T-helper 22 cell (primary cell): ENCODE results near the gene UNC5B.

Experiments used
- DNase-seq: peaks from one replicate; pipeline ENCODE4 v3.0.0-alpha.2; 2020; ENCODE audit warnings: low read depth

The UNC5B gene

GRCh38 chr10:71344154-71344925 is 132.0 kb downstream of the UNC5B start:
- DNase-seq, result no peak

DNA sequence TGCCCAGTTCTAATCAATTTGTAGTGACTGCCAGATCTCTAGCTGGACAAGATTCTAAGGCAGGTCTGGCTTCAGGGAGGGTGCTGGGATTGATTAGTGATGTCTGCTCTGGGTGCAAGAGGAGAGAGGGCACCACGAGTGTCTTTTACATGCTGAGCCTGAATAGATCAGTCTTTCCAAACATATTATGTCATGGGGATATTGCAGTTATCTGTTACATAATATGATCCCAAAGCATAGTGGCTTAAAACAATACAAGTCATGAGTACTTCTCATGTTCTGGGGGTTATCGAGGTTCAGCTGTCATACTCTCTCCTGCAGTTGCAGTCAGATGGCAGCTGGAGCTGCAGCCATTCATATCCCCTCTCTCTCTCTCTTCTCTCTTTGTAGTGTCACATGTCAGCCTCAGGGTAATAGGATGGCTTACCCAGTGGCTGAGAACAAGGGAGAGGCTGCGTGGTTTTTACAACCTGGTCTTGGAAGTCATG is 132.7 kb downstream of the UNC5B start:
- no peak for DNase-seq

- no peak for DNase-seq
These were observed 133.3 kb downstream of the UNC5B start for GRCh38 chr10:71345694-71346093.

DNA sequence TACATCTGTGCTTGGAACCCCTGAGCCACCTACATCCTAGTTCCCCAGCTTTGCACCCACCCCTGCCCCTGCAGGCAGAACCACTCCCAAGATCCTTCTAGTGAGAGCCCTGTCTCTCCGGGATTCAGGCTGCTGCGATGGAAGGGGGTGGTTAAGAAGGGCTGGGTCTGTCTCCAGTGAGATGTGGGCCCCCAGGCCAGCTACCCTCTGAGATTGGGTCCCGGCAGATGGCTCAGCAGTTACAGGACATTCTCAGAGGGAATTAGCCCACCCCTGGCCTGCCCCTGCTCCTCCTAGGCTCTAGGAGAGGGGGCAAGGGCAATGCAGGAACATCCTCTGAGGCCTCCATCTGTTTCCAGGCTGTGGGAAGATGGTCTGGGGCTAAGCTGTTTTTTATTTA is 134.4 kb downstream of the UNC5B start:
- no peak for DNase-seq

- DNase-seq, result no peak
These were observed 135.4 kb downstream of the UNC5B start for GRCh38 chr10:71347587-71348395.

DNA sequence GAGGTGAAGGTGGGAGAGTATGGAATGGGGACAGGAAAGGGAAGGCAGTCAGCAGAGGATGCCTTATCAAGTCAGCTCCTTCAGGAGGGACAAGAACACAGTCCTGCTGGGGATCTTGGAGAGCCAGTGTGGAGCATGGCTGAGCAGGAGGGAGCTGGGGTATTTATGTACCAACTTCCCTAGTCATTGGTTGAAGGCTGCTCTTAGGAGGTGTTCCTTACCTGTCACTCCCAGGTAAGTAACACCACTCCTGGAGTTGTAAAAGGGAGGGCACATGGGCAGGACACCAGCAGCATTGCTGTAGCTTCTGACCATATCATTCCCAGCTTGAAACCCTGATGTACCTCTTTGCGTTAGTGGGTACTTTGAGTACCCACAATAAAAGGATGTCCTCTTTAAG is 136.5 kb downstream of the UNC5B start:
- DNase-seq, result no peak

DNA sequence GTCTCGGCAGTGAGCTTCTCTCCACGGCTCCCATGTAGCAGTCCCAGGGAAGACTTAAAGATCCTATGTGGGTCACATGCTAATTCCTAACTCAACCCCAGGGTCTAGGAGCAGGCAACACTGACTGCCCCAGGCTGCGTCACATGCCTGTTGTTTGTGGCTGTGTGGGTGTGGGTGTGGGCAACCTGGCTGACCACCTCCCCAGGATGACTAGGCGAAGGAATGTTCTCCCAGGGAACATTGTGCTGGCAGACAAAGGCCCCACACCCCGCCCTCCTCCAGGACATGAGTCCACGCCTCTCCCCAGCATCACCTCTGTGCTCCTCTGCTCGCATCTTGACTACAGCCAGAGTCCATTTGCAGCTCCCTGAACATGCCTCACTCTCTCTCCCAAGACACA is 137.0 kb downstream of the UNC5B start:
- DNase-seq, result no peak

DNA sequence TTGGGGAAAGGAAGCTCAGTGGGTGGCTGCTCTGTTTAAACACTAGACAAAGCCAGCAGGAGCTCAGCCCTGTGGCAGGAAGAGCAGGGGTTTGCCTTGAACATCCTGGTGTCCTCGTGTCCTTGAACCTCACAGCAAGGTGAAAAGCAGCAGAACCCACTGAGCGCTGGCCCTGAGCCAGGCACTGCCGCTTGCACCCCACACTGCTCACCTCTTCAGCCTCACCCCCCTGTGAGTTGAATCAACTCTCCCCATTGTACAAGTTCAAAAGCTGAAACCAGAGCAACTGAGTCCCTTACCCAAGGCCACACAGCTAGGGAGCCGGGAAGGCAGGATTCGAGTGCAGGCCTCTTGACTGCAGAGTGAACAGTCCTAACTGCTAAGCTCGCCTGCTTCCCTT is 138.7 kb downstream of the UNC5B start:
- DNase-seq, result no peak

- DNase-seq, result no peak
These were observed 139.4 kb downstream of the UNC5B start for GRCh38 chr10:71351628-71352319.
